GM18909 (cell line): ENCODE measurements around the gene BLZF1.
"Not testable (repeated sequence)": the region's sequence is repeated elsewhere in the genome, so short reads cannot be mapped to it uniquely, and the experiment has no call there.

Experiments
- ATAC-seq: cut with Tn5 transposase; IDR thresholded peaks from one replicate; pipeline ENCODE4 v1.9.1; 2021; ENCODE audit warnings: mild to moderate bottlenecking; ENCODE audit not compliant: unreplicated experiment, poor library complexity

Gene BLZF1

DNA sequence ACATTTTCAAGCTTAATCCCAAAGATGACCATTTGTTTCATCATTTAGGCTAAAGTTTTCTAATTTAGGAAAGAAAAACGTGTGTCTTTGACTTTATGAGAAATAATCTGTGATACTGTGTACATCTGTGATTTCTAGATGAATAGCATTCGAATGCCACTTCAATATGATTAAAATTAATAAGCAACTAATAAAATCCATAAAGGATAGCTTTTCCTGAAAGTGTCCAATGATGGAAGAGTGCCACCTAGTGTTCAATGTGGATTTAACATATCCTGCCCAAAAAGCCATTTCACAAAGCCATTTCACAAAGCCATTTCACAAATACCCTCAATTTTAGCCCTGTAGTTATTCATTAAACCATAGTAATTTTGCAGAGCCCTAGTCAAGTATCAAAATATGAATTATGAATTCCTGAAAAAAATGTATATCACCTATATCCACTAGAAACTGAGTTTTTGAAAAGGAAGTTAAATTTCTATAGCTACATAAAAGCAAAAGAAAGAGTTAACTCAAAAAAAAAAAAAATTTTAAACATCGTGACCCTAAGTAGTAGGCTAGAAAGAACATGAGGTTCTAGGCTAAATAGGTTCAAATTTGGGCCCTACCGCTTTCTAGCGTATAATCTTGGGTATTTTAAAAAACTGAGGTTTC, 19.5 kb upstream of the BLZF1 start:
- ATAC-seq: no peak

DNA sequence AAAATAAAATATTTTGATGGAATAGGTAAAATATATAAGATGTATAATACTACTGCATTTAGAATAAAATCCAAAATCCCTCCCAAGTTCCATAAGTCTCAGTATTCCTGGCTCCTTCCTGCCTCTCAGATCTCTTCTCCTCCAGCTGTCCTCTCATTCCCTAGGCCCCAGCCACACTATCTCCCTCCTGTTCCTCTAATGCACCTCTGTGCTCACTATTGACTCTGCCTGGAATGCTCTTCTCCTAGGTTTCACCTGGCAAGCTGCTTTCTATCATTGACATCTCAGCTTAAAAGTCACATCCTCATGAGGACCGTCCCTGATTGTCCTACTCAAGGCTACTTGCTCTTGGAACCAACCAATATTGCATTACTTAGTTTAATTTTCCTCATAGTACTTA, 7.6 kb upstream of the BLZF1 start:
- ATAC-seq: no peak

- no peak for ATAC-seq
Observed at GRCh38 chr1:169361281-169361680, 6.7 kb upstream of the BLZF1 start.

DNA sequence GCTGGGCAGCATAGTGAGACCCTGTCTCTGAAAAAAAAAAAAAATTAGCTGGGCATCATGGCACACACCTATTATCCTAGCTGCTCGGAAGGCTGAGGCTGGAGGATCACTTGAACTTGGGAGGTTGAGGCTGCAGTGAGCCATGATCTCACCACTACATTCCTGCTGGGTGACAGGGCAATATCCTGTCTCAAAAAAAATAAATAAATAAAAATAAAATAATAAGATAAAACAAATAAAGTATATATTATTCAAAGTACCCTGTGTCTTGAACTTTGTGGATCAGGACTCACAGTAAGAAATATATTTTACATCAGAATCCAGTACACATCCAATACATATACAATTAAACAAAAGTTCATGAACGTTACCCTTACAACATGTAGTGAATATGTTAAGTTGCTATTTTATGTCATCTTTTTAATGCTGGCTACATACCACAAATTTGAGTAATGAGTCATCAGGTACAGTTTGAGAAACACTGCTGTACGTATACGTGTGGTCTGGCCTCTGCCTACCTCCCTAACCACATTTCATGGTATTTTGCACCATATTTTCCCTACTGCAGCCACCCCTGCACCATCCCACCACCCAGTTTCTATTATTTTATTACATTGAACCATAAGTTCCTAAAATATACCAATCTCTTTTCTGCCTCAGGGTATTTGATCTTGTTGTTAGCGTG, 4.8 kb upstream of the BLZF1 start:
- ATAC-seq: peak; percentile 31

- no peak for ATAC-seq
Observed at GRCh38 chr1:169364948-169365347, 3.0 kb upstream of the BLZF1 start.

- no peak for ATAC-seq
Observed at GRCh38 chr1:169367096-169367685, 804 bp upstream of the BLZF1 start.

- no peak for ATAC-seq
Observed at GRCh38 chr1:169368406-169368769, 393 bp downstream of the BLZF1 start.

DNA sequence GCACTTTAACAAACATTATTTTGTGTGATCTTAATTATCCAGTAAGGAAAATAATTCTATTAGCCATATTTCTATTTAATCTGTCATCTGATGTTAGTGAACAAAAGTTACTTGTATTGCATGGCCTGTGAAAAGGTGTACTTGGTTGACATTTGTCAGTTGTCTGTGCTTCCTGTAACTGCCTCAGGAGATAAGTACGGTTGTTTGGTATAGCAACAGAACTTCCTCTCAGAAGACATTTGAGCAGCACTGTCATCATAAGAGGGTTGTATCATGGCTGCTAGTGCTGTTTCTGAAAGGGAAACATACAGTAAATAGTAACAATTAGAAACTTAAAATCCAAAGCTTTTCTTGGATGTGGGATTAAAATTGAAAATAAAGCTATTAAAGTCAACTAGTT, 3.4 kb downstream of the BLZF1 start:
- ATAC-seq: no peak

DNA sequence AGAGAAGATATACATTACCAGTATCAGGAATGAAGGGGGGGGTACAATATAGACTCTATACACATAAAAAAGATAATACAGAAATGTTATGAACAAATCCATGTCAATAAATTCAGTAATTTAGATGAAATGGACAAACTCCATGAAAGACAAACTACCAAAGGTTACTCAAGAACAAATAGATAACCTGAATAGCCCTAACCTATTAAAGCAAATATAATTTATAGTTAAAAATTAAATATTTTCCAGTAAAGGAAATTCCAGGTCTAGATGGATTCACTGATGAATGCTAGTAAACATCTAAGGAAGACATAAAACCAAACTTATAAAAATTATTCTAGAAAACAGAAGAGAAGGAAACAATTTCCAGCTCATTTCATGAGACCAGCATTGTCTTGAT, 13.2 kb downstream of the BLZF1 start:
- no peak for ATAC-seq

DNA sequence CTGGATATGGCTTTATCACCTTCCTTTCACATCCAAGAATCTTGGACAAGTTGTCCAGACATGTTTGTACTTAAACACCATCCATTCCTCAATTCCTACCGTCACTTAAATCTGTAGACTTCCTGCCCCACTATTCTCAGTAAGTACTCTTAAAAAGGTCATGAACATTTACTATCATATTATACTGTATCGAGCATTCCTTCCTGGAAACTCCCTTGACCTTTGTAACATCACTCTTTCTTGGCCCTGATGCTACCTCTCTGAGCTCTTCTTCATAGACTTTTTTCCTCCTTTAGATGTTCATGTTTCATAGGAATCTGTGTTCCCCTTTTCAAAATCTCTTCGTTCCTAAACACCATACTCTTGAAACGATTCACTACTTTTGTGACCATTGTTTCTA, 15.5 kb downstream of the BLZF1 start:
- no peak for ATAC-seq

DNA sequence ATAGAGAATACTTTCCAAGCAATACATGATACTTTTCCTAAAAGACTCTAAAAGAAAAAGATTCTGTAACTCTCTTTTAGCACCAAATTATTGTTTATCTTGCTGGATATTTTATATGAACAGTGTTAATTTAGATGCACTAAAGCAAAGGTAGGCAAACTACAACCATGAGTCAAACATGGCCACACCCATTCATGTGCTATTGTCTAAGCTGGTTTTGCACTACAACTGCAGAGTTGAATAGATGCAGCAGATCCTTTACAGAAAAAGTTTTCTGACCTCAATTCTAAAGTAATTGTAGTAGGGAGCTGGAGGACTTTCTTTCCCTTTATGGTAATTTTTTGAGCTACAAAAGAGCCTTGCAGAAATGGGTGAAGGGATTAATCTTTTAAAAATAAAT, 19.4 kb downstream of the BLZF1 start:
- no peak for ATAC-seq

DNA sequence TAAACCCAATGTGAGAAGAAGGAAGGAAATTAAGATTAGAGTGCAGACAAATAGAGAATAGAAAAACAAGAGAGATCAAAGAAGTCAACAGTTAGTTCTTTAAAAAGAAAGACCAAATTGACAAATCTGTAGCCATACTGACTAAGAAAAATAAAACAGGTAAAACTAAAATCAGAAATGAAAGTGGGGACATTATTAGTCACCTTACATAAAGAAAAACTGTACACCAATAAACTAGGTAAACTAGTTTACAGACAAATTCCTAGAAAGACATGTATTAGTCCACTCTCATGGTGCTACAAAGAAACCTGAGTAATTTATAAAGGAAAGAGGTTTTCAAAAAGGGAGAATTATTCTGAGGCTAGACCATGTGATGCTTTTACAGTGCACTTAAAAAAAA, 22.3 kb downstream of the BLZF1 start:
- ATAC-seq: peak; percentile 47

- no peak for ATAC-seq
Observed at GRCh38 chr1:169392406-169392805, 24.4 kb downstream of the BLZF1 start.

DNA sequence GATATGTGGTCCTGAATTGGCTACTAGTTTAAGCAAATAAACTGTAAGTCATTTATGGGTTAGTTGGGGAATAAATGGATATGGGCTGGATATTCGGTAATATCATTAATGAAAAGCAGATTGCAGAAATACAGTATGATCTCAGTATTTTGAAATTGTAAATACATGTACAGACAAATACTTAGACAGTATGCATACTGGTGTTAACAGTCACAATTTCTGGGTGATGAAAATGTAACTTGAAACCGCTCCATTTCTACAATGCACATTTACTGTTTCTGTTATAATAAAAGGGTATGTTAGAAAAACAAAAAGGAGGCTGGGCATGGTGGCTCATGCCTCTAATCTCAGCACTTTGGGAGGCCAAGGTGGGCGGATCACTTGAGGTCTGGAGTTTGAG, 28.0 kb downstream of the BLZF1 start:
- ATAC-seq: no peak

- not testable (repeated sequence) for ATAC-seq
Observed at GRCh38 chr1:169402578-169402977, 34.6 kb downstream of the BLZF1 start.

GRCh38 chr1:169408340-169408739, 40.3 kb downstream of the BLZF1 start:
- not testable (repeated sequence) for ATAC-seq

DNA sequence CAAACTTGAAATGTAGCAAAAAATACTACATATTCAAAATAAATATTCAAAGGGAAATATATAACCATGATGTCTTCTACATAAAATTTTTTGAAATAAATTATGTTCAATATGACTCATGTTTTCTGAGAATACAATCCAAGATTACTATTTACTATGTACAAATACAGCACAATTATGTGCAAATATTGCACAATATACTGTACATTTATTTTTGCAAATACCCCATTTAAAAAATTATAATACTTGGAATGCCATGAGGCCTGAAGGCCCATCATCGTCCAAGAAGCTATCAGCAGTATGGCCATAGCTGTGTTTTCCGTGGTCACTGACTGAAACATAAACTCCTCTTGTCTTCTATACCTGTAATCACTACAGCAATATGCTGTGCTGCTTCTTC, 47.0 kb downstream of the BLZF1 start:
- no peak for ATAC-seq

DNA sequence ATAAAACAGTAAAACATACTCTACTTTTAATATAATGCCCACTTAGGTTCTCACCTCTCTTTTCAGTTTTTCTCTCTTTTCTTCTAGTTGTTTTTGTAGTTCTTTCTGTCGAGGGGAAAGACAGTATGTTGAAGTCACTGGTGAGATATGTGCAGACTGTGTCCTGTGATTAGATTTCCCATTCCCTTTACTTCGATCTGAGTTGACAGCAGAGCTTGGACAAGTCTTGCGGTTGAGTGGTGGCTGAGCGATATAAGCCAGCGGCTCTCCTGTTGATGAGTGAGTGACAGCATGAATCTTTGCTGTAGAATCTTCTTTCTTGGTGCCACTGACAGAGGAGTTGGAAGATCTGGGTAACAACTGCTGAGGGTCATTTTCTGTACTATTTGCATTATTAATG, 53.3 kb downstream of the BLZF1 start:
- no peak for ATAC-seq

- ATAC-seq: no peak
Observed at GRCh38 chr1:169426174-169426705, 58.2 kb downstream of the BLZF1 start.

- ATAC-seq: peak; percentile 73
Observed at GRCh38 chr1:169427081-169427641, 59.2 kb downstream of the BLZF1 start, which contains the start of gene CCDC181. CCDC181 (minus strand) TSS chr1:169427474; CDS start chr1:169424927, 2,547 bp downstream.
